Keratinocyte (primary cell): ENCODE data around the gene PPP4C.

Experiments used
- EZH2 ChIP-seq: IDR thresholded peaks from one replicate; pipeline ENCODE4 v1.6.1; 2012; ENCODE audit warnings: inconsistent platforms, mild to moderate bottlenecking, low read length, moderate library complexity
- TF ChIP-seq, protein P1 (sequence below), 3 experiments: IDR thresholded peaks in 1 of 3; conservative IDR thresholded peaks in 1 of 3; optimal IDR thresholded peaks in 1 of 3; 2 replicates in 2 of 3; 3 replicates in 1 of 3; pipeline versions ENCODE3 to v1.5.1; 2011; ENCODE audit warnings: low read length in 3 of 3, mild to moderate bottlenecking in 3 of 3, moderate library complexity in 2 of 3, control low read depth in 1 of 3, inconsistent platforms in 1 of 3; ENCODE audit not compliant: insufficient read depth in 2 of 3; ENCODE audit errors: extremely low read depth in 1 of 3

DNA sequence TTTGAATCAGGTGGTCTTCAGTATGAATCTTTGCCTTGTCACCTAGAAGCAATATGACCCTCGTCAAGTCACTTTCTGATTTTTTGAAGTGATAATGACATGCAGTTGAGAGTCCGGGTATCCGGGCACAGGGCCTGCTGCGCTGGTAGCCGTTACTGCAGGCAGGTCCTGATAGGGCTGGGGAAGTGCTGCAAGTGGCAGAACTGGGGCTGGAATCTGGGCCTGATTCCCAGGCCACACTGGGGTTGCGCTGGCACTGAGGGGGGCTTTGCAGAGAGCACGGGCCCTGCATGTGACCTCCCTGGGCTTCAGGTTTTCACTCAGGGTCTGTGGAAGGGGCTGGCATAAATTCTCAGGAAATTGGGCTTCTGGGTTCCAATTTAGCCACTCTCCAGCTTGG, 3.0 kb downstream of the PPP4C start:
- TF ChIP-seq, protein P1, sequence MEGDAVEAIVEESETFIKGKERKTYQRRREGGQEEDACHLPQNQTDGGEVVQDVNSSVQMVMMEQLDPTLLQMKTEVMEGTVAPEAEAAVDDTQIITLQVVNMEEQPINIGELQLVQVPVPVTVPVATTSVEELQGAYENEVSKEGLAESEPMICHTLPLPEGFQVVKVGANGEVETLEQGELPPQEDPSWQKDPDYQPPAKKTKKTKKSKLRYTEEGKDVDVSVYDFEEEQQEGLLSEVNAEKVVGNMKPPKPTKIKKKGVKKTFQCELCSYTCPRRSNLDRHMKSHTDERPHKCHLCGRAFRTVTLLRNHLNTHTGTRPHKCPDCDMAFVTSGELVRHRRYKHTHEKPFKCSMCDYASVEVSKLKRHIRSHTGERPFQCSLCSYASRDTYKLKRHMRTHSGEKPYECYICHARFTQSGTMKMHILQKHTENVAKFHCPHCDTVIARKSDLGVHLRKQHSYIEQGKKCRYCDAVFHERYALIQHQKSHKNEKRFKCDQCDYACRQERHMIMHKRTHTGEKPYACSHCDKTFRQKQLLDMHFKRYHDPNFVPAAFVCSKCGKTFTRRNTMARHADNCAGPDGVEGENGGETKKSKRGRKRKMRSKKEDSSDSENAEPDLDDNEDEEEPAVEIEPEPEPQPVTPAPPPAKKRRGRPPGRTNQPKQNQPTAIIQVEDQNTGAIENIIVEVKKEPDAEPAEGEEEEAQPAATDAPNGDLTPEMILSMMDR (optimal IDR thresholded peaks at IDR 0.05 in 1 of 3, IDR thresholded peaks at IDR 0.05 in 1 of 3, conservative IDR thresholded peaks at IDR 0.05 in 1 of 3; ENCODE audit: extremely low read depth in 1 of 3, insufficient read depth in 2 of 3, low read length in 3 of 3), result no peak
- TF ChIP-seq EZH2, result no peak
